C4-2B (cell line): Measurements from ENCODE around the gene SCN2B.

Source experiments
- CTCF ChIP-seq: fragments of 450-650 bp; conservative IDR thresholded peaks from 2 replicates; pipeline ENCODE4 v1.5.1; 2017; ENCODE audit warnings: mild to moderate bottlenecking
- ZFX ChIP-seq: fragments of 450-650 bp; IDR thresholded peaks from 2 replicates; pipeline ENCODE4 v1.6.1; 2017

- TF ChIP-seq CTCF (no peak), ZFX (no peak)
Measured at GRCh38 chr11:118139578-118139977, 36.9 kb downstream of the SCN2B start.
